GM18507 (cell line): ENCODE results near the gene TRPV3.
"Not testable (repeated sequence)": the region's sequence is repeated elsewhere in the genome, so short reads cannot be mapped to it uniquely, and the experiment has no call there.

ENCODE experiments used
- DNase-seq: peaks from one replicate; pipeline ENCODE4 v3.0.0; 2011; ENCODE audit warnings: low read depth; ENCODE audit not compliant: insufficient read length; ENCODE audit errors: extremely low spot score
- FAIRE-seq: peaks from 2 replicates; lab custom pipeline; 2011; peaks lifted over from hg19 to GRCh38; lab: Jason Lieb, UNC

Gene TRPV3

DNA sequence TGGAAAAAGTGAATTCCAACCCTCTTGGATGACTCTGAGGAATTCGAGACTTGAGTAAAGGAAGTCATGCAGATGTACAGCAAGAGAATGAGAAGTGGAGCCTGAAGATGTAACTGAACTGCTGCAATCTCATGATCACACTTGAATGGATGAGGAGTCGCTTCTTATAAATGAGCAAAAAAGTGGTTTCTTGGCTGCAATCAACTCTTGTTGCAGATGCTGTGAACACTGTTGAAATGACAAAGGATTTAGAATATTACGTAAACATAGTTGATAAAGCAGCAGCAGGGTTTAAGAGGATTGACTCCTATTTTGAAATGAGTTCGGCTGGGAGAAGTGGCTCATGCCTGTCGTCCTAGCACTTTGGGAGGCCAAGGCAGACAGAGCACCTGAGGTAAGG lies 56.3 kb downstream of the TRPV3 start:
- FAIRE-seq = no peak

DNA sequence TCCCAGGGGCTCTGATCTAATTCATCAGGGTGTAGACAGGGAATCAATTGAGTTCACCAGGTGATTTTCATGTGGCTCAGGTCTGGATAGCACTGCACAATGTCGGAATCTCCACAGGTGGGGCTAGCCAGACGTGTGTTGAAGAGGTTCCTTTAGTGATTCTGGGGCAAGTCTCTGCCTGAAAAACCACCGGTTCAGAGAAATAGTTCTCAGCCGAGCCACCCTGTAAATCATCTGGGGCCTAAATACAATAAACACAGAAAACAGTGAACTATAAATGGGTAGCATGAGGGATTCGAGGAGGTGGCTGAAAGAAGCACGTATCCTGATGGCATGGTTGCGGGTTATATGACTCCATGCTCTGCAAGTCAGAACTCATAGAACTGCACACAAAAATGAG lies 60.5 kb downstream of the TRPV3 start:
- DNase-seq = no peak
- FAIRE-seq = no peak

More for the DNA sequence above, 56.3 kb downstream of the TRPV3 start:
- DNase-seq = no peak

DNA sequence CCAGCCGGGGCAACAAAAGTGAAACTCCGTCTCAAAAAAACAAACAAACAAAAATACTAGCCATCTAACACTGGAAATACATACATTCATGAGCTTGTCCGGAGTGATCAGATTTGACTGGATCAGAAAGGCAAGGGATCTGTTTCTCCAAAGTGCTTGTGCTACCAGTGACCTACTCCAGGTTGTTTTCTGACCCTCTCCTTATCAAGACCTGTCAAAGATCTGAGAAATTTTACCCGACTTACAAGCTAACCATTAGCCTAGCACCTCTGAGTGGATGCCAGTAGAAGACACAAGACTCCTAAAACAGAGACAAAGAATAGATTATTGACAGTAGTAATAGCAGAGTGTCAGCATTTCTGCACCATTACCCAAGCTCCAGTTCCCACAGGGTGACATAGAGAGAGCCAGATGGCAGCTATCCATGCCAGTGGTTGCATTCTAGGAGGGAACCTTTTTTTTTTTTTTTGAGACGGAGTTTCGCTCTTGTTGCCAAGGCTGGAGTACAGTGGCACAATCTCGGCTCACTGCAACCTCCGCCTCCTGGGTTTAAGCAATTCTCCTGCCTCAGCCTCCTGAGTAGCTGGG lies 72.0 kb downstream of the TRPV3 start:
- FAIRE-seq = no peak
- no peak for DNase-seq

DNA sequence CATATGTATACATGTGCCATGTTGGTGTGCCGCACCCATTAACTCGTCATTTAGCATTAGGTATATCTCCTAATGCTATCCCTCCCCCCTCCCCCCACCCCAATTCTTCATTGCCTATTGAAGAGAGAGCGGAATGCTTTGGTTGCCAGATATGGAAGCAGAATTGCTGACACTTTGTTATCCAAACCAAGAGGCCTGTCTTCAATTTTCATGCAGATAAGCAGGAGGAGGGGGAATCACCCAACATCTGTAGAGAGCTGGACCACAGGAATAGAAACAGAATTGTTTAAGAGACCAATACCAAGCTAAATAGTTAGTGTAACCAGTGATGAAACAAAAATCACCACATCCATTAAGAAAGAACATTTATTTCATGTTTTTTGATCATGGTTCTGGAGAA lies 74.8 kb downstream of the TRPV3 start:
- no peak for DNase-seq
- FAIRE-seq = no peak

DNA sequence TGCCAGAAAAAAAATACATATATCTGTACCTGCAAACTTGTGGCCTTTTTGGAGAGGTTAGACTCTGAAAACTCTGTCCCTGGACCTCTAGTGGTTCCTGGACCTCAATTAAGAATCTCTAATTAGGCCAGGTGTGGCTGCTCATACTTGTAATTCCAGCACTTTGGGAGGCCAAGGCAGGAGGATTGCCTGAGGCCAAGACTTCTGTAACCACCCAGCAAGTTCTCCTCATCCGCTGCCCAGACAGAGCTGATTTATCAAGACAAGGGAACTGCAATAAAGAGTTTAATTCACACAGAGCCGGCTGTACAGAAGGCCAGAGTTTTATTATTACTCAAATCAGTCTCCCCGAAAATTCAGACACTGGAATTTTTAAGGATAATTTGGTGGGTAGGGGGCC lies 77.6 kb downstream of the TRPV3 start:
- FAIRE-seq (no peak), DNase-seq (no peak)

DNA sequence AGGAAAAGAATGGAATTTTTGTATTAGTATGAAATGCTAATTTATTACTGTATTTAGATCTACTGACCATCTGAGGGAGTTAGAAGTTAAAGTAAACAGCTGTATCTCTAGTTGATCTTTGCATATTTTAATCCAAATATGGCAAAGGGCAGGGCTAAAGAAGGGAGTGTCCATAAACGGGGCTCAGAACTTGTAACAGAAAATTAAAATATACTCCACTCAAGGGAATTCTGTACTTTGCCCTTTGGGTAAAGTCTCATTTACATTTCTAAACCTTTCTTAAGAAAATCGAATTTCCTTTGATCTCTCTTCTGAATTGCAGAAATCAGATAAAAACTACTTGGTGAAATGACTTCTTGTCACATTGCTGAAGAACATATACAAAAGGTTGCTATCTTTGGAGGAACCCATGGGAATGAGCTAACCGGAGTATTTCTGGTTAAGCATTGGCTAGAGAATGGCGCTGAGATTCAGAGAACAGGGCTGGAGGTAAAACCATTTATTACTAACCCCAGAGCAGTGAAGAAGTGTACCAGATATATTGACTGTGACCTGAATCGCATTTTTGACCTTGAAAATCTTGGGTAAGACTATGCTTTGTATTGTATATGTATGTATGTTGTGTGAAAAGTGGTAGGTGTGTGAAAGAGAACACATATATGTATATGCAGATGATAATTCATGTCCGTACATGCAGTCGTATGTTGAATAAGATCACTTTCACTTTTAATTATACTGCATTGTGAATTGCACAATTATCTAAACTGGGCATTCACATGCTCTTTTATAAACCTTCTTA lies 81.6 kb downstream of the TRPV3 start, which contains the start of gene ASPA:
Gene ASPA, plus strand, starts transcription at position 186 of the 799 bp plus-strand sequence. Its CDS starts 163 bp downstream, at position 349.
- no peak for FAIRE-seq
- DNase-seq = no peak

DNA sequence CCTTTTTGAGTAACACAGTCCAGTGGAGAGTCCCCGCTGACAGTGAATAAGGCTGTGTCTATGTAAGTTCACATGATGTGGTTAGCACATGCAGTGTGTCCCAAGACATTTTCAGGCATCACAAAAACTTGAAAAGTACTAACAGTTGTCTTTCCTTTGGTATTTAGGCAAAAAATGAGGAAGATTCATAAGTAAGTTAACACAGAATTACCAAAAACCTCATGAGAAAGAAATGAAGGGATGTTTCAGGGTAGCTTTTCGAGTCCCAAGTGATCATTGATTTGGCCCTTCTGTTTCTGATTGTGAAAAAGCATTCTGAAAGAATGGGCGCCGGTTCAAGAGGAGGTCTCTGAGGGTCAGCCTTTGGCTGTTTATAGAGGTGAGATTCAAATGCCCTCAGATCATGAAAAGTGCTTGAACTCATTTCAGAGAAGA lies 82.3 kb downstream of the TRPV3 start:
- DNase-seq (no peak), FAIRE-seq (no peak)

DNA sequence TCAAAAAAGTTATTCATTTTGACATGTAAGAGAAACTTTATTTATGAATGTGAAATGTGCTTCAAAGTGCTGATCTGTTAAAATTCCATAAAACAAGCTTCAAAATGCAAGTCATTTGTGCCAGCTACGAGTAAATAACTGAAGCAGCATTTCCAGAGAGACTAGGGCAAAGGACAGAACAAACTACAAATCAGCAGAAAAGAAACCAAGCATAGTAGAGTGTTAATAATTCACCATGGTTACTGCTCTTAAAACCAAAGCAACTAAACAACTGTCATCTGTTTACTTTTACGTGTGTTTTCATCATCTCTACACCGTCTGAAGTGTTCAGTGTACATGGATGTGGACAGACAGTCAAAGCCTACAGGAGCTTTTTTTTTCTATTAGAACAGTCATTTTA lies 83.4 kb downstream of the TRPV3 start:
- no peak for FAIRE-seq
- DNase-seq = no peak

DNA sequence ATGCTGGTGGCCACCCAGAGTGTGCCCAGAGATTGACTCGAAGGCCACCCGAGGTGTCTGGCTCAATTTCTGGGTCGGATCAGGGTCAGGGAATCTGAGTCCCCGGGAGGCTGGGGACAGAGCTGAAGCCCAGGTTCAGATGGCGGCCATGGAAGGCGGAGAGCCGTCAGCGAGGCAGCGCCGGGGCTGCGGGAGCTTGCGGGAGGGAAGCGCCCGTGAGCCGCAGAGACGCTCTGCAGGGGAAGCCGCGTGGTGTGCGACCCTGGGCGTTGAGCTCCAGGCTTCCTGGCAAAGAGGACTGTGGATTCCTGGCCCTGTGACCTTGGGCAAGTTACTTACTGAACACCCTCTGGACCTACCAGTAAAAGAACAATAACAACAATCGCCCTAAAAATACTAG lies 85.5 kb downstream of the TRPV3 start:
- no peak for DNase-seq
- no peak for FAIRE-seq

DNA sequence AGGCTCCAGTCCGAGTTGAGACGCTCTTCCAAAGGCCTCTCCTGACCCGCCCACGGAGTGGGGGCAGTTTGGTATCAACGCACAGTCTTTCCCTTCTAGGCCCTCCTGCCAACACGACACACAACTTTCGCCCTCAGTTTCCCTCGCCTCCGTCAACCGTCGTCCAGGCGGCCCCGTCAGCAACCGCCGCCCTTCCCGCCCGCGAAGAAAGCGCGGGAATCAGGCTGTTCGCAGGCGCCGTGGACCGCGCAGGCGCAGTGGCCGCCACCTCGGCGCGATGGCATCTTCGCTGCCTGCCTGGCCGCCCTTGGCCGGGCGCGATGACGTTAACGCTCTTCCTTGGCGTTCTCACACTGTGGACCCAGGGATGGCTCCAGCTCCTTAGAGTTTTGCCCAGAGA lies 86.0 kb downstream of the TRPV3 start, which contains the start of gene SPATA22:
Gene SPATA22, minus strand, starts transcription at position 221 of the 400 bp plus-strand sequence. CDS start 2,494 bp downstream, outside the sequence.
- DNase-seq (no peak), FAIRE-seq (no peak)

DNA sequence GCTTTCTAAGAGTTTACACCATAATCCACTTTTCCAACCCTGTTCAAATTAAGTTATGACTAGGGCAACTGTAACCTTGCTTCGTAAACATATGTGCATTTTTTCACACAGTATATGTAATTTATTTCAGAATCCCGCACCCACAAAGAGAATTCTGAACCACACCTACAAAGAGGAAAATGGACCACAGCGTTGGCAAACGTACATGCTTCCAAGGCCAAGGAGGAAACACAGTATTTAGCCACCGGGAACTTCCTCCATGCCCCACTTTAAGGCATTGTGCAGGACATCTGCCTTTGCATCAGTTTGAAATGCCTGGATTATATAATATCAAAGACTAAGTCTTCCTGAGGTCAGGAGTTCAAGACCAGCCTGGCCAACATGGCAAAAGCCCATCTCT lies 88.1 kb downstream of the TRPV3 start:
- FAIRE-seq (no peak), DNase-seq (no peak)

DNA sequence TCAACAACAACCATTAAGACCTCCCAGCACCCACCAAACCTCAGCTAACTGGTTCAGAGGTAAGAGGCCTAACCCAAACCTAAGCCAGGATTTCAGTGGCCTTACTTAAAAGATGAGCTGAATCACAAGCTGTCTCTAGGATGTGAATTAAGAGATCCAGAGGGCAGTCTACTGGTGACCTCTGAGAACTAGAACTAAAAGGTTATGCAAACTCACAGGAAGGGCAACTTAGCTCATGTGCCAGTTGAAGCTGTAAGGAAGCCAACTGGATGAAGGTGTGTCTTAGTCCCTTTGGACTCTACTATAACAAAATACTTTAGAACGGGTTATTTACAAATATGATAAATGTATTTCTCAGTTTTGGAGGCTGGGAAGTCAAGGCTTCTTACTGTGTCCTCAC lies 91.3 kb downstream of the TRPV3 start:
- not testable (repeated sequence) for DNase-seq, FAIRE-seq
